Osteocyte (in vitro differentiated cells): ENCODE measurements around the gene ADAT2. TPM values are rescaled to one million over a fixed set of nuclear protein-coding genes. Genes with fewer than 3 reads are reported as not detected.

ENCODE experiments used
- DNase-seq: peaks from one replicate; pipeline ENCODE4 v3.0.0; 2021; ENCODE audit warnings: mixed read lengths; ENCODE audit not compliant: unreplicated experiment; ENCODE audit errors: extremely low spot score
- H3K27ac Mint-ChIP-seq: one replicate; pipeline ENCODE4 v1.8.0; 2021; ENCODE audit warnings: mild to moderate bottlenecking, mixed read lengths; ENCODE audit not compliant: unreplicated experiment
- H3K27me3 Mint-ChIP-seq: one replicate; pipeline ENCODE4 v1.8.0; 2021; ENCODE audit warnings: mixed read lengths; ENCODE audit not compliant: unreplicated experiment
- H3K36me3 Mint-ChIP-seq: one replicate; pipeline ENCODE4 v1.8.0; 2021; ENCODE audit warnings: mixed read lengths; ENCODE audit not compliant: unreplicated experiment
- H3K4me1 Mint-ChIP-seq: one replicate; pipeline ENCODE4 v1.8.0; 2021; ENCODE audit warnings: mixed read lengths; ENCODE audit not compliant: unreplicated experiment
- H3K4me3 Mint-ChIP-seq: one replicate; pipeline ENCODE4 v1.8.0; 2021; ENCODE audit warnings: mild to moderate bottlenecking, moderate library complexity, mixed read lengths; ENCODE audit not compliant: unreplicated experiment
- H3K9me3 Mint-ChIP-seq: one replicate; pipeline ENCODE4 v1.8.0; 2021; ENCODE audit warnings: mixed read lengths; ENCODE audit not compliant: unreplicated experiment
- total RNA-seq: library from RNA; stranded (reverse); gene quantifications from 2 replicates; pipeline ENCODE4 v1.2.1, GENCODE V29; 2021
- TF ChIP-seq, protein P1 (sequence below): fragments of 200-600 bp; sonication (generic); IDR thresholded peaks from 2 replicates; pipeline ENCODE4 v1.5.0; 2021; ENCODE audit warnings: antibody characterized with exemption, mild to moderate bottlenecking, moderate library complexity

The ADAT2 gene
- total RNA-seq, 1 donor from 2014 or later: 4.3 TPM

DNA sequence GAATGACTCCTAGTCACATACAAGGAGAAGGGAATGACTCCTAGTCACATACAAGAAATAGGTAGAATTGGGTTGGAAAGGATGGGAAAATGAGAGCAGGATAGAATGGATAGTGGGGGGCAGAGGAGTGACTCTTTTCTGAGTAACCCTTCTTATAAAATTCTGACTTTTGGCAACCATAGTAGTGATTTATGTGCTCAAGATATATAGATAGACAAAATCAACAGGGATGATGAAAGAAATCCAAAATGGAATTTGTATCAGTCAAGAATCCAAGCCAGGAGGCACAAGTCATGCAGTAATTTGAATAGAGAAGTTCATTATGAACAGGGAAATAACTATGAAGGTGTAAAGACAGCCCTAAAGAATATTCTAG, 41.7 kb downstream of the ADAT2 start:
- H3K4me1 Mint-ChIP-seq: peaks cover 27% of the 10 kb centered on the region
- H3K27ac Mint-ChIP-seq: no peak overlapping the region
- H3K4me3 Mint-ChIP-seq: no peak overlapping the region
- no peak for DNase-seq
- TF ChIP-seq, protein P1, sequence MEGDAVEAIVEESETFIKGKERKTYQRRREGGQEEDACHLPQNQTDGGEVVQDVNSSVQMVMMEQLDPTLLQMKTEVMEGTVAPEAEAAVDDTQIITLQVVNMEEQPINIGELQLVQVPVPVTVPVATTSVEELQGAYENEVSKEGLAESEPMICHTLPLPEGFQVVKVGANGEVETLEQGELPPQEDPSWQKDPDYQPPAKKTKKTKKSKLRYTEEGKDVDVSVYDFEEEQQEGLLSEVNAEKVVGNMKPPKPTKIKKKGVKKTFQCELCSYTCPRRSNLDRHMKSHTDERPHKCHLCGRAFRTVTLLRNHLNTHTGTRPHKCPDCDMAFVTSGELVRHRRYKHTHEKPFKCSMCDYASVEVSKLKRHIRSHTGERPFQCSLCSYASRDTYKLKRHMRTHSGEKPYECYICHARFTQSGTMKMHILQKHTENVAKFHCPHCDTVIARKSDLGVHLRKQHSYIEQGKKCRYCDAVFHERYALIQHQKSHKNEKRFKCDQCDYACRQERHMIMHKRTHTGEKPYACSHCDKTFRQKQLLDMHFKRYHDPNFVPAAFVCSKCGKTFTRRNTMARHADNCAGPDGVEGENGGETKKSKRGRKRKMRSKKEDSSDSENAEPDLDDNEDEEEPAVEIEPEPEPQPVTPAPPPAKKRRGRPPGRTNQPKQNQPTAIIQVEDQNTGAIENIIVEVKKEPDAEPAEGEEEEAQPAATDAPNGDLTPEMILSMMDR: no peak
- H3K9me3 Mint-ChIP-seq: no peaks in the 10 kb centered on the region
- H3K27me3 Mint-ChIP-seq: no peaks in the 10 kb centered on the region
- no peaks in the 10 kb centered on the region for H3K36me3 Mint-ChIP-seq

DNA sequence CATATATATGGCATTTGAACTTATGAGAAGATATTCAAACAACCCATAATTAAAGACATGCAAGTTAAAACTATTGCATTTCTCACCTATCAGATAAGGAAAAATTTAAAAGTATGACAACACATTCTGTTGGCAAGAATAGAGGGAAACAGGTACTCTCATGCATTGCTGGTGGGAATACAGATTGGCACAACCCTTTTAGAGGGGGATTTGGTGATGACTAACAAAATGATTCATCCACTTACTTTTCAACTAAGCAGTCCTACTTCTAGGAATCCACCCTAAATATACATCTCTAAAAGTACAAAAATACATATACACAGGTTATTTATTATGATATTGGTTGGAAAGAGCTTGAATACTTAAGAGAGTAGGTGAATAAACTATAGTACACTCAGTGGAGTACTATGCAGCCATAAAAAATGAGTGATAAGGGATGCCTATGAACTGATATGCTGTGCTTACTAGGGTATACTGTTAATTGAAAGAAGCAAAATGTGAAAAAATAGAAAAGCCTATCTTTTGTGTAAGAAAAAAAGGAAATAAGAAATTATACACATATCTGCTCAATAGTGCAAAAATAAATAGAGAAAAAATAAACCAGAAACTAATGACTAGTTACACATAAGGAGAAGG, 42.2 kb downstream of the ADAT2 start:
- H3K27me3 Mint-ChIP-seq: no peaks in the 10 kb centered on the region

DNA sequence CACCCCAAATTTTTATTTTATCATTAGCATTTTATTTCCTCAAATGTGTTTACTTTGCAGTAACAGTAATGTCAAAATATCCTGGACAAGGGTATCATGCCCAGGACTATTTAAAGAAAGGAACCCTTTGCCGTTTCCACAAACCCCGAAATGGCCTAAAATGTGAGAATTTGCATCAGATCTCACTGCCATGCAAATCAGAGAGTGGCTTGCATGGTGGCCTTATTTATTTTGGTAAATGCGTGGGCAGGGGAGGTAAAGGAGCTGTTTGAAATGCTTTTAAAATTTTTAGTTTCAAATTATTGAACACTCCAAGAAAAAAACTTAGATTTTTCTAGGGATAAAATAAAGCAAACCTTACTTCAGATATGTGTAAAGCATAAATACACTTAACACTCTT, 43.8 kb downstream of the ADAT2 start:
- Mint-ChIP-seq H3K4me3 (no peak overlapping the region), H3K27ac (no peak overlapping the region), H3K9me3 (no peaks in the 10 kb centered on the region), H3K27me3 (no peaks in the 10 kb centered on the region), H3K4me1 (peaks cover 21% of the 10 kb centered on the region), H3K36me3 (no peaks in the 10 kb centered on the region)
- TF ChIP-seq, protein P1: no peak
- no peak for DNase-seq

More for the DNA sequence above, 42.2 kb downstream of the ADAT2 start:
- no peaks in the 10 kb centered on the region for H3K9me3 Mint-ChIP-seq
- no peak overlapping the region for H3K27ac Mint-ChIP-seq
- DNase-seq: no peak
- H3K36me3 Mint-ChIP-seq: no peaks in the 10 kb centered on the region
- TF ChIP-seq, protein P1: no peak
- H3K4me1 Mint-ChIP-seq: peaks cover 27% of the 10 kb centered on the region
- no peak overlapping the region for H3K4me3 Mint-ChIP-seq

DNA sequence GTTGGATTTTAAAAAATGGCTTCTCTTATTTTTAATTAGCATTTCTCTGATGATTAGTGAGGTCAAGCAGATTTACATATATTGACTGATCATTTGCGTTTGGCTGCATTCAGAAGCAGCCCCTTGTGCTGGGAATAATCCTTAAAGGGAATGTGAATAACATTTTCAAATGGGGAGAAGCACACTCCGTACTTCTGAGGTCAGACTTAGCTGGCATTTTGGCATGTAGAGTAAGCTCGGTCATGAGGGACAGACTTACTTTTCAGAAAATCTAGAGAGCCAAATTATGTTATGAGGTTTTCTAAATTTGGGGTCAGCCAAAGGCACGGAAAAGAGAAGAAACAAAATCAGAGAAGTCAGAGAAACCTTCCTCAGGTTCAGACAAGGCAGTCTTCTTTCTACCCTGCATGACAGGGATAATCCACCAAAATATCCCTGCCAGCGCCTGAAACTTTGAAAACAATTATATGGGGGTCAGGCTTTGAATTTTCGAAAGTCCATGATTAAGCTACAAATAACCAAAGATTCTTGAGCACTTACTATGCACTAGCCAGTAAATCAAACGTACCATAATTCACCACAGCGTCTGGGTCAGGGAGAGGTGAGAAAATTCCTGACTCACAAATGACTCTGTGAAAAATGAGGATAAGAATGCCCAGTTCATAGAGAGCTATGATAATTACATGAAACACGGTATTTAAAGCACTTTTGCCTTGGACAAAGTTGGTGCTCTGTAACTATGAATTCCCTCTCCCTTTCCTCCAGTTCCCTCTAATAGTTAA, 44.9 kb downstream of the ADAT2 start:
- no peaks in the 10 kb centered on the region for H3K27me3 Mint-ChIP-seq
- H3K4me3 Mint-ChIP-seq: no peak overlapping the region
- peaks cover 13% of the 10 kb centered on the region for H3K4me1 Mint-ChIP-seq
- DNase-seq: no peak
- H3K9me3 Mint-ChIP-seq: no peaks in the 10 kb centered on the region
- TF ChIP-seq, protein P1: no peak
- H3K36me3 Mint-ChIP-seq: no peaks in the 10 kb centered on the region
- H3K27ac Mint-ChIP-seq: no peak overlapping the region

DNA sequence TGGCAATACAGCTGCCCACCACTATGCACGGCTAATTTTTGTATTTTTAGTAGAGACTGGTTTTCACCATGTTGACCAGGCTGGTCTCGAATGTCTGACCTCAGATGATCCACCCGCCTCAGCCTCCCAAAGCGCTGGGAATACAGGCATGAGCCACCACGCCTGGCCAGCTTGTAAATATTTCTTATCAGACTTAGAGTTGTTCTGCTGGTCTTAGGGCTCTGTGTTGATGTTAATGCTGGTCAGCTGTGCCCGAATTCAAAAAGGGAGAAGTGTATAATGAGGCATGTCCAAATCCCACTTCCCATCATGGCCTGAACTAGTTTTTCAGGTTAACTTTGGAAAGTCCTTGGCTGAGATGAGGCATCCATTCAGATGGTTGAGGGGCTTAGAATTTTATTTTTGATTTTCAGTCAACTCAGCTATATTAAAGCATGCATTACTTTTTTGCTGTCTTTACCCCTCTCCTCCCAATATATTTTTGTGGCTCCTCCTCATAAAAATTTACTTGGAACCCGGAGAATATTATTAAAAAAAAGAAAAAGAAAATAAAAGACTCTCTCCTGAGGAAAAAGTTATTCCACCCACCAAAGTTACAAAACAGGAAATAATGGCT, 47.7 kb downstream of the ADAT2 start:
- Mint-ChIP-seq H3K4me1 (peaks cover 5% of the 10 kb centered on the region), H3K27me3 (no peaks in the 10 kb centered on the region), H3K9me3 (no peaks in the 10 kb centered on the region), H3K27ac (no peak overlapping the region), H3K4me3 (no peak overlapping the region), H3K36me3 (no peaks in the 10 kb centered on the region)
- no peak for DNase-seq
- TF ChIP-seq, protein P1: no peak
